ENCODE measurements around the gene FAM118B. TPM values are rescaled to one million over a fixed set of nuclear protein-coding genes. Genes with fewer than 3 reads are reported as not detected.
"Not testable (repeated sequence)": the region's sequence is repeated elsewhere in the genome, so short reads cannot be mapped to it uniquely, and the experiment has no call there.

FAM118B gene
- total RNA-seq, 1 donor from 2014 or later: 20.7 TPM

- peaks cover 22% of the 10 kb centered on the region for H3K4me1 Mint-ChIP-seq
- H3K9me3 Mint-ChIP-seq: no peaks in the 10 kb centered on the region
- H3K27ac Mint-ChIP-seq: no peak overlapping the region
- no peaks in the 10 kb centered on the region for H3K27me3 Mint-ChIP-seq (ENCODE audit: low read depth)
- no peak for TF ChIP-seq CTCF (IDR thresholded peaks at IDR 0.05; ENCODE audit: unreplicated experiment)
- no peak overlapping the region for H3K4me3 Mint-ChIP-seq
- DNase-seq (ENCODE audit: low spot score in 2 of 2, unreplicated experiment in 2 of 2): no peak
- H3K36me3 Mint-ChIP-seq: peaks cover 6% of the 10 kb centered on the region
Observed at GRCh38 chr11:126308271-126308671, 96.7 kb downstream of the FAM118B start.

- H3K4me3 Mint-ChIP-seq; H3K27me3 Mint-ChIP-seq (ENCODE audit: low read depth); H3K27ac Mint-ChIP-seq; H3K36me3 Mint-ChIP-seq; DNase-seq (ENCODE audit: low spot score in 2 of 2, unreplicated experiment in 2 of 2); H3K9me3 Mint-ChIP-seq: not testable (repeated sequence)
- H3K4me1 Mint-ChIP-seq: peaks cover 19% of the 10 kb centered on the region
Observed at GRCh38 chr11:126308771-126309170, 97.2 kb downstream of the FAM118B start.

GRCh38 chr11:126310200-126310991 is 98.8 kb downstream of the FAM118B start:
- Mint-ChIP-seq H3K36me3 (peaks cover 16% of the 10 kb centered on the region), H3K27me3 (ENCODE audit: low read depth) (no peaks in the 10 kb centered on the region), H3K27ac (no peak overlapping the region), H3K4me3 (no peak overlapping the region), H3K4me1 (peaks cover 10% of the 10 kb centered on the region), H3K9me3 (peaks cover 6% of the 10 kb centered on the region)
- peak; percentile 82 for TF ChIP-seq CTCF (IDR thresholded peaks at IDR 0.05; ENCODE audit: unreplicated experiment)
- DNase-seq (ENCODE audit: low spot score in 2 of 2, unreplicated experiment in 2 of 2): peak; percentile 48 to 82

DNA sequence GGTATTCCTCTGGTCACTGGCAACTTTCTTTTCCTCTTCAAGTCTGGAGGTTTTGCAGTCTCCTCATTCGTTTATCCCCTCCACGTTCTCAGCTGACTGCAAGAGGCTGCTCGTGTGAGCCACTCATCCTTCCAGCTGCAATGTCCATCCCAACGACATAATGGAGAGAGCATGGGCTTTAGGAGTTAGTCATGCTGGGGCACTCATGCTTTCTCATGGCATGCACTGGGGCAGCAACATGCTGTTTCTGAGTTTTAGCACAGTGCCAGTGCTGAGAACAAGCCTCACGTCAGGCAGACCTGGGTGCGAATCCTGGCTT is 99.4 kb downstream of the FAM118B start:
- Mint-ChIP-seq H3K27me3 (ENCODE audit: low read depth) (no peaks in the 10 kb centered on the region), H3K27ac (no peak overlapping the region), H3K9me3 (peaks cover 7% of the 10 kb centered on the region), H3K4me1 (peaks cover 10% of the 10 kb centered on the region), H3K4me3 (no peak overlapping the region), H3K36me3 (peaks cover 18% of the 10 kb centered on the region)
- DNase-seq (ENCODE audit: low spot score in 2 of 2, unreplicated experiment in 2 of 2): no peak
- TF ChIP-seq CTCF (IDR thresholded peaks at IDR 0.05; ENCODE audit: unreplicated experiment): no peak

DNA sequence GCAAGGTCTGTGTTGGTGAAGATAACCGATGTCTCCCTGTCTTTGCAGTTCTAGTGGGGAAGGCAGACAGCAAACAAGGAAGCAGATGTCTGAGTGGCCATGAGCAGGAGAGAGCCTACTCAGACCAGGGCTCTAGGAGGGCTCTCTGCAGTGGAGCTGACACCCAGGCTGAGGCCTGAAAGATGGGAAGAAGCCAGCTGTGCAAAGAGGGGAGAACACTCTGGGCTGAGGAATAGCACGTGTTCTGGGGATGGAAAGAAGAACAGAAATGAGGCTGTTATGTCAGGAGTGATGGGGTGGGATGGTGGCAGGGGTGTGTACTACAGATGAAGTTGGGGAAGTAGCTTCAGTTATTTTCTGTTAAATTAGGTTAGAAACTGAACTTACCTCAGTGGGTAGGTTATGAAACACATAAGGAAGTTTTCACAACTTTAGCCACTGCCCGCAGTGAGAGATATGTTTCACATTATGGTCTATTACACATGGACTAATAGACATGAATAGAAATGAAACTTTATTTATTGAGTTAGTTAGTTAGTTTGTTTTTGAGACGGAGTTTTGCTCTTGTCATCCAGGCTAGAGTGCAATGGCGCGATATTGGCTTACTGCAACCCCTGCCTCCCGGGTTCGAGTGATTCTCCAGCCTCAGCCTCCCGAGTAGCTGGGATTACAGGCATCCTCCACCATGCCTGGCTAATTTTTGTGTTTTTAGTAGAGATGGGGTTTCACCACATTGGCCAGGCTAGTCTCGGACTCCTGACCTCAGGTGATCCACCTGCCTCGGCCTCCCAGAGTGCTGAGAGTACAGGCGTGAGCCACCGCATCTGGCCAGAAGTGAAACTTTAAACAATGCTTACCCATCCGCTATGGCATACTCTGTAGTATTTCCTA is 100.1 kb downstream of the FAM118B start:
- H3K4me1 Mint-ChIP-seq: peaks cover 10% of the 10 kb centered on the region
- no peak for DNase-seq (ENCODE audit: low spot score in 2 of 2, unreplicated experiment in 2 of 2)
- H3K4me3 Mint-ChIP-seq: no peak overlapping the region
- no peaks in the 10 kb centered on the region for H3K27me3 Mint-ChIP-seq (ENCODE audit: low read depth)
- TF ChIP-seq CTCF (IDR thresholded peaks at IDR 0.05; ENCODE audit: unreplicated experiment): no peak
- H3K27ac Mint-ChIP-seq: no peak overlapping the region
- H3K9me3 Mint-ChIP-seq: peaks cover 13% of the 10 kb centered on the region
- H3K36me3 Mint-ChIP-seq: peaks cover 23% of the 10 kb centered on the region

Other genes with a start within 250 kb of the FAM118B start
- 159 to 180 TPM (median 165 TPM) in 3 replicates for gene CDON, start 148.9 kb upstream of the FAM118B start, total RNA-seq
- gene RPUSD4, start 132 bp upstream of the FAM118B start, total RNA-seq: 41.6 to 42.7 TPM (median 42.0 TPM) in 3 replicates
- gene SRPRA, start 57.1 kb downstream of the FAM118B start, total RNA-seq: 85.7 to 90.9 TPM (median 86.7 TPM) in 3 replicates
- 44.5 to 50.7 TPM (median 48.6 TPM) in 3 replicates for gene FOXRED1, start 57.4 kb downstream of the FAM118B start, total RNA-seq
- 9.2 to 10.2 TPM (median 10.0 TPM) in 3 replicates for gene TIRAP, start 71.3 kb downstream of the FAM118B start, total RNA-seq
- 8.1 to 9.1 TPM (median 8.8 TPM) in 3 replicates for gene DCPS, start 92.3 kb downstream of the FAM118B start, total RNA-seq
- 15.6 to 17.4 TPM (median 16.4 TPM) in 3 replicates for gene ST3GAL4, start 143.9 kb downstream of the FAM118B start, total RNA-seq

All from mesothelial cell of epicardium (in vitro differentiated cells).